H9 (cell line): ENCODE results near the gene MLST8. TPM values are rescaled to one million over a fixed set of nuclear protein-coding genes. Genes with fewer than 3 reads are reported as not detected.

ENCODE experiments used
- DNase-seq: peaks from one replicate; pipeline ENCODE4 v3.0.0-alpha.2; 2017
- H2AFZ ChIP-seq: one replicate; pipeline ENCODE4 v1.6.1; 2013; ENCODE audit warnings: mild to moderate bottlenecking, low read length, control low read depth, moderate library complexity
- H2AK5ac ChIP-seq: 2 replicates; pipeline ENCODE4 v1.6.1; 2013; ENCODE audit warnings: low read length, control low read depth, mixed read lengths; ENCODE audit not compliant: insufficient read length
- H2BK120ac ChIP-seq: one replicate; pipeline ENCODE4 v1.6.1; 2013; ENCODE audit warnings: low read depth, mild to moderate bottlenecking, low read length, control low read depth, inconsistent platforms; ENCODE audit not compliant: poor library complexity, severe bottlenecking
- H2BK12ac ChIP-seq: 2 replicates; pipeline ENCODE4 v1.6.1; 2013; ENCODE audit warnings: low read length, control low read depth, mixed read lengths, low read depth; ENCODE audit not compliant: insufficient read length
- H2BK15ac ChIP-seq: 2 replicates; pipeline ENCODE4 v1.6.1; 2013; ENCODE audit warnings: low read depth, low read length, control low read depth
- H2BK20ac ChIP-seq: one replicate; pipeline ENCODE4 v1.6.1; 2013; ENCODE audit warnings: low read depth, mild to moderate bottlenecking, low read length, control low read depth, inconsistent platforms; ENCODE audit not compliant: poor library complexity, severe bottlenecking
- H2BK5ac ChIP-seq: 2 replicates; pipeline ENCODE4 v1.6.1; 2013; ENCODE audit warnings: low read length, control low read depth, mixed read lengths; ENCODE audit not compliant: insufficient read length
- H3K14ac ChIP-seq: 2 replicates; pipeline ENCODE4 v1.6.1; 2013; ENCODE audit warnings: low read length, control low read depth; ENCODE audit not compliant: insufficient read depth
- H3K18ac ChIP-seq: 2 replicates; pipeline ENCODE4 v1.6.1; 2013; ENCODE audit warnings: low read depth, mild to moderate bottlenecking, mixed read lengths, low read length, control low read depth; ENCODE audit not compliant: insufficient read length
- H3K23ac ChIP-seq: 2 replicates; pipeline ENCODE4 v1.6.1; 2013; ENCODE audit warnings: low read length, control low read depth, mixed read lengths, low read depth; ENCODE audit not compliant: insufficient read length
- H3K23me2 ChIP-seq: 2 replicates; pipeline ENCODE4 v1.6.1; 2013; ENCODE audit warnings: low read depth, mild to moderate bottlenecking, mixed read lengths, low read length, control low read depth; ENCODE audit not compliant: insufficient read length, poor library complexity, severe bottlenecking
- H3K27ac ChIP-seq: 2 replicates; pipeline ENCODE4 v1.5.1; 2013; ENCODE audit warnings: low read length, control low read depth, mixed read lengths, low read depth; ENCODE audit not compliant: insufficient read length
- H3K27me3 ChIP-seq: 2 replicates; pipeline ENCODE4 v1.6.1; 2013; ENCODE audit warnings: low read length, control low read depth, inconsistent platforms; ENCODE audit not compliant: insufficient read depth
- H3K4ac ChIP-seq: 2 replicates; pipeline ENCODE4 v1.6.1; 2013; ENCODE audit warnings: low read depth, mild to moderate bottlenecking, control low read depth, inconsistent platforms, low read length, moderate library complexity
- H3K4me1 ChIP-seq: 2 replicates; pipeline ENCODE4 v1.6.1; 2013; ENCODE audit warnings: low read length, control low read depth, inconsistent platforms; ENCODE audit not compliant: insufficient read depth
- H3K4me2 ChIP-seq: 2 replicates; pipeline ENCODE4 v1.6.1; 2013; ENCODE audit warnings: low read length, control low read depth, mixed read lengths; ENCODE audit not compliant: insufficient read length, insufficient read depth
- H3K56ac ChIP-seq: 2 replicates; pipeline ENCODE4 v1.6.1; 2013; ENCODE audit warnings: low read depth, mild to moderate bottlenecking, mixed read lengths, low read length, control low read depth; ENCODE audit not compliant: insufficient read length
- H3K79me1 ChIP-seq: 2 replicates; pipeline ENCODE4 v1.6.1; 2013; ENCODE audit warnings: low read depth, mild to moderate bottlenecking, moderate library complexity, low read length, control low read depth, inconsistent platforms; ENCODE audit not compliant: insufficient read depth, poor library complexity, severe bottlenecking
- H3K79me2 ChIP-seq: 2 replicates; pipeline ENCODE4 v1.6.1; 2013; ENCODE audit warnings: low read length, control low read depth, inconsistent platforms; ENCODE audit not compliant: insufficient read depth
- H3K9ac ChIP-seq: 2 replicates; pipeline ENCODE4 v1.6.1; 2013; ENCODE audit warnings: low read length, control low read depth, mixed read lengths; ENCODE audit not compliant: insufficient read length; ENCODE audit errors: extremely low read depth
- H3K9me3 ChIP-seq: one replicate; pipeline ENCODE4 v1.6.1; 2013; ENCODE audit warnings: low read depth, low read length, inconsistent platforms; ENCODE audit not compliant: control insufficient read depth
- H3T11ph ChIP-seq: one replicate; pipeline ENCODE4 v1.6.1; 2013; ENCODE audit warnings: mild to moderate bottlenecking, low read length, control low read depth, inconsistent platforms
- H4K20me1 ChIP-seq: one replicate; pipeline ENCODE4 v1.6.1; 2013; ENCODE audit not compliant: control insufficient read depth, insufficient read length, insufficient read depth
- H4K5ac ChIP-seq: 2 replicates; pipeline ENCODE4 v1.6.1; 2013; ENCODE audit warnings: low read depth, mild to moderate bottlenecking, mixed read lengths, low read length, control low read depth; ENCODE audit not compliant: insufficient read length
- H4K8ac ChIP-seq: replicated peaks from 2 replicates; pipeline ENCODE4 v1.6.1; 2013; ENCODE audit warnings: low read length, control low read depth, mixed read lengths, low read depth; ENCODE audit not compliant: insufficient read length
- H4K91ac ChIP-seq: 2 replicates; pipeline ENCODE4 v1.6.1; 2013; ENCODE audit warnings: low read depth, mild to moderate bottlenecking, moderate library complexity, mixed read lengths, low read length, control low read depth; ENCODE audit not compliant: insufficient read length
- H3K27ac Mint-ChIP-seq, 3 experiments: 2 replicates in 2 of 3; 3 replicates in 1 of 3; pipeline ENCODE4 v1.8.0; 2020 to 2021; ENCODE audit warnings: mixed read lengths in 3 of 3, mild to moderate bottlenecking in 1 of 3, moderate library complexity in 1 of 3
- H3K27me3 Mint-ChIP-seq: 2 replicates; pipeline ENCODE4 v1.8.0; 2021; ENCODE audit warnings: low read depth, mild to moderate bottlenecking, moderate library complexity, mixed read lengths
- H3K36me3 Mint-ChIP-seq, 3 experiments: 2 replicates in 2 of 3; 3 replicates in 1 of 3; pipeline ENCODE4 v1.8.0; 2020 to 2021; ENCODE audit warnings: low read depth in 3 of 3, mixed read lengths in 3 of 3; ENCODE audit not compliant: insufficient read depth in 1 of 3
- H3K4me1 Mint-ChIP-seq, 2 experiments: 2 replicates each; pipeline ENCODE4 v1.8.0; 2020; ENCODE audit warnings: mixed read lengths in 2 of 2
- H3K4me3 Mint-ChIP-seq, 2 experiments: 2 replicates in 1 of 2; 3 replicates in 1 of 2; pipeline ENCODE4 v1.8.0; 2020 to 2021; ENCODE audit warnings: mild to moderate bottlenecking in 2 of 2, mixed read lengths in 2 of 2, moderate library complexity in 1 of 2
- H3K9me3 Mint-ChIP-seq, 2 experiments: 2 replicates in 1 of 2; 3 replicates in 1 of 2; pipeline ENCODE4 v1.8.0; 2020; ENCODE audit warnings: mild to moderate bottlenecking in 2 of 2, mixed read lengths in 2 of 2, moderate library complexity in 1 of 2
- WGBS: extraction: QIAGEN DNeasy Blood & Tissue Kit; methylation state at CpG from one replicate; pipeline ENCODE4 v1.1.7; 2013; ENCODE audit warnings: missing lambda C conversion rate, low lambda C conversion rate, mixed read lengths; ENCODE audit not compliant: insufficient read length; ENCODE audit errors: extremely low coverage; 5-methylcytosine and 5-hydroxymethylcytosine counted together
- total RNA-seq: library from RNA; stranded (reverse); gene quantifications from 2 replicates; pipeline ENCODE4 v1.2.1, GENCODE V29; 2021
- TF ChIP-seq, protein P1 (sequence below): fragments of 200-600 bp; sonication (generic); conservative IDR thresholded peaks from 3 replicates; pipeline ENCODE4 v1.8.0; 2021; ENCODE audit warnings: antibody characterized with exemption, mild to moderate bottlenecking

MLST8 gene
- total RNA-seq, 1 experiment from 2014 or later = 74.5 TPM

- peaks cover 16% of the 10 kb centered on the region for H3K27me3 Mint-ChIP-seq
- Histone ChIP-seq H4K8ac (no peak overlapping the region), H2BK20ac (no peak overlapping the region), H3K18ac (no peak overlapping the region), H3K9me3 (no peaks in the 10 kb centered on the region), H3K4me2 (no peak overlapping the region), H3T11ph (no peak overlapping the region), H2BK120ac (no peak overlapping the region), H3K23ac (no peak overlapping the region), H2AFZ (no peak overlapping the region), H3K4me1 (no peaks in the 10 kb centered on the region), H4K20me1 (no peaks in the 10 kb centered on the region), H3K79me2 (no peaks in the 10 kb centered on the region), H3K9ac (no peak overlapping the region), H3K27me3 (peaks cover 2% of the 10 kb centered on the region; the same call in 1 of the 2 replicates), H2BK15ac (no peak overlapping the region), H4K91ac (no peak overlapping the region), H3K79me1 (no peaks in the 10 kb centered on the region), H2BK5ac (no peak overlapping the region), H3K56ac (no peak overlapping the region), H3K4ac (no peak overlapping the region), H3K14ac (no peak overlapping the region), H3K27ac (no peak overlapping the region), H3K23me2 (peaks cover 13% of the 10 kb centered on the region), H4K5ac (no peak overlapping the region), H2AK5ac (no peak overlapping the region), H2BK12ac (no peak overlapping the region)
- H3K27ac Mint-ChIP-seq = no peak overlapping the region
- TF ChIP-seq, protein P1, sequence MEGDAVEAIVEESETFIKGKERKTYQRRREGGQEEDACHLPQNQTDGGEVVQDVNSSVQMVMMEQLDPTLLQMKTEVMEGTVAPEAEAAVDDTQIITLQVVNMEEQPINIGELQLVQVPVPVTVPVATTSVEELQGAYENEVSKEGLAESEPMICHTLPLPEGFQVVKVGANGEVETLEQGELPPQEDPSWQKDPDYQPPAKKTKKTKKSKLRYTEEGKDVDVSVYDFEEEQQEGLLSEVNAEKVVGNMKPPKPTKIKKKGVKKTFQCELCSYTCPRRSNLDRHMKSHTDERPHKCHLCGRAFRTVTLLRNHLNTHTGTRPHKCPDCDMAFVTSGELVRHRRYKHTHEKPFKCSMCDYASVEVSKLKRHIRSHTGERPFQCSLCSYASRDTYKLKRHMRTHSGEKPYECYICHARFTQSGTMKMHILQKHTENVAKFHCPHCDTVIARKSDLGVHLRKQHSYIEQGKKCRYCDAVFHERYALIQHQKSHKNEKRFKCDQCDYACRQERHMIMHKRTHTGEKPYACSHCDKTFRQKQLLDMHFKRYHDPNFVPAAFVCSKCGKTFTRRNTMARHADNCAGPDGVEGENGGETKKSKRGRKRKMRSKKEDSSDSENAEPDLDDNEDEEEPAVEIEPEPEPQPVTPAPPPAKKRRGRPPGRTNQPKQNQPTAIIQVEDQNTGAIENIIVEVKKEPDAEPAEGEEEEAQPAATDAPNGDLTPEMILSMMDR = no peak
- no peaks in the 10 kb centered on the region for H3K9me3 Mint-ChIP-seq
- WGBS = no CpG with 5 or more reads among the region's 51 CpGs
- H3K4me3 Mint-ChIP-seq = no peak overlapping the region
- H3K36me3 Mint-ChIP-seq = peaks cover 2 to 28% (median 18%) of the 10 kb centered on the region in 3 experiments; a peak in 6 of 7 replicates
- peaks cover 0 to 2% of the 10 kb centered on the region in 2 experiments; a peak in 1 of 4 replicates for H3K4me1 Mint-ChIP-seq
- no peak for DNase-seq
These were observed 28.9 kb downstream of the MLST8 start for GRCh38 chr16:2233872-2234812.
